Endothelial cell (in vitro differentiated cells): ENCODE measurements around the gene ZNF473. TPM values are rescaled to one million over a fixed set of nuclear protein-coding genes. Genes with fewer than 3 reads are reported as not detected.

Experiments used
- DNase-seq: peaks from one replicate; pipeline ENCODE4 v3.0.0; 2021; ENCODE audit warnings: low spot score
- H3K27ac Mint-ChIP-seq: one replicate; pipeline ENCODE4 v1.8.0; 2021; ENCODE audit warnings: mixed read lengths, inconsistent platforms; ENCODE audit not compliant: unreplicated experiment
- H3K27me3 Mint-ChIP-seq: one replicate; pipeline ENCODE4 v1.8.0; 2021; ENCODE audit warnings: mild to moderate bottlenecking, moderate library complexity, mixed read lengths, inconsistent platforms; ENCODE audit not compliant: unreplicated experiment
- H3K36me3 Mint-ChIP-seq: one replicate; pipeline ENCODE4 v1.8.0; 2021; ENCODE audit warnings: mild to moderate bottlenecking, low read depth, mixed read lengths, inconsistent platforms; ENCODE audit not compliant: unreplicated experiment
- H3K4me1 Mint-ChIP-seq: one replicate; pipeline ENCODE4 v1.8.0; 2021; ENCODE audit warnings: mild to moderate bottlenecking, mixed read lengths, inconsistent platforms; ENCODE audit not compliant: unreplicated experiment
- H3K4me3 Mint-ChIP-seq: one replicate; pipeline ENCODE4 v1.8.0; 2021; ENCODE audit warnings: mild to moderate bottlenecking, mixed read lengths, inconsistent platforms; ENCODE audit not compliant: unreplicated experiment
- H3K9me3 Mint-ChIP-seq: one replicate; pipeline ENCODE4 v1.8.0; 2021; ENCODE audit warnings: mixed read lengths, inconsistent platforms; ENCODE audit not compliant: unreplicated experiment
- CTCF ChIP-seq: fragments of 200-600 bp; sonication (generic); IDR thresholded peaks from one replicate; pipeline ENCODE4 v1.5.0; 2021; ENCODE audit warnings: antibody characterized with exemption; ENCODE audit not compliant: unreplicated experiment
- total RNA-seq: library from RNA; stranded (reverse); fragmentation: NEBNext Ultra II Directional; extraction: Animal tissue kit (Norgen Biotek cat#: 25700); gene quantifications from one replicate; pipeline ENCODE4 v1.2.1, GENCODE V29; 2021; ENCODE audit not compliant: unreplicated experiment

Gene ZNF473
- total RNA-seq, 1 donor from 2014 or later = 10.9 TPM

- no peaks in the 10 kb centered on the region for H3K4me1 Mint-ChIP-seq
- H3K27me3 Mint-ChIP-seq = peaks cover 6% of the 10 kb centered on the region
- DNase-seq = peak; percentile 93
- H3K4me3 Mint-ChIP-seq = peak overlapping the region; percentile 26
- H3K36me3 Mint-ChIP-seq = peaks cover 42% of the 10 kb centered on the region
- TF ChIP-seq CTCF = no peak
- peaks cover 4% of the 10 kb centered on the region for H3K9me3 Mint-ChIP-seq
- peak overlapping the region; percentile 49 for H3K27ac Mint-ChIP-seq
These were observed 38.6 kb upstream of the ZNF473 start for GRCh38 chr19:49987159-49987698.

DNA sequence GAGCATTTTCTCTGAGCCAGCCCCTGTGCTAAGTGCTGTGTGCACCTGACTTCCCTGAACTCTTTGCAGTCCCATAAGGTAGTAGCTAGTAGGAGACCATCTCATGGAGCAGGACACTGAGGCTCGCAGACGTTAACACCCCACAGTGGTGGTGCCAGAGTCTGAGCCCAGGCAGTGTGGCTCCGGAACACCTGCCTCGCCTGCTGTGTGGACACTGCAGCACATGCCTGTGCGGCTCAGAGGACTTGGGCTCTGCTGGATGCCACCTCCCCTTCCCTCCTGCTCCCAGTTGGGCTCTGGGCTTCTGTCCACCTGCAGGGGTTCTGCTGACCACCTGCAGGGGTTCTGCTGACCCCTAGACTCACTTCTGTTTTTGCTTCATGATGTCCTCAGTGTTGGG, 37.8 kb upstream of the ZNF473 start:
- Mint-ChIP-seq H3K9me3 (peaks cover 4% of the 10 kb centered on the region), H3K27me3 (peaks cover 6% of the 10 kb centered on the region), H3K36me3 (peaks cover 49% of the 10 kb centered on the region), H3K27ac (no peak overlapping the region), H3K4me3 (peak overlapping the region; percentile 17), H3K4me1 (no peaks in the 10 kb centered on the region)
- DNase-seq = no peak
- no peak for TF ChIP-seq CTCF

DNA sequence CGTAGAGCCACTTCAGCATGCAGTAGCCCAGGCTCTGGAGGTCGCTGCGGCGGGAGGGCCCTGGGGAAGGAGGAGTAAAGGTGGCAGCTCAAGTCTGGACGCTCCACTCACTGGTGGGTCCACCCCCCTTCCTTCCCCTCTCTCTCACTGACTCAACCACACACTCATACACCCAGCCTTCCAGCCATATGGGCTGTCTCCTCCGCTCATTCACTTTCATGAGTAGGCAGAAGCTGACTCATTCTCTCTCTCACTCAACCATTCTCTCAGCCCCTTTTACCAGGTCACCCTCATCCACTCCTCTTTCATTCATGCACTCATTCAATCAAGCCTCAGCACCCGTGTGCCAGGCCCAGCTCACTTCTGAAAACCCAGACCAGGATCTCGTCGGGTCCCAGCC, 37.4 kb upstream of the ZNF473 start:
- peaks cover 6% of the 10 kb centered on the region for H3K27me3 Mint-ChIP-seq
- no peak for TF ChIP-seq CTCF
- DNase-seq = no peak
- peaks cover 52% of the 10 kb centered on the region for H3K36me3 Mint-ChIP-seq
- no peak overlapping the region for H3K27ac Mint-ChIP-seq
- H3K9me3 Mint-ChIP-seq = peaks cover 4% of the 10 kb centered on the region
- peak overlapping the region; percentile 17 for H3K4me3 Mint-ChIP-seq
- H3K4me1 Mint-ChIP-seq = no peaks in the 10 kb centered on the region

DNA sequence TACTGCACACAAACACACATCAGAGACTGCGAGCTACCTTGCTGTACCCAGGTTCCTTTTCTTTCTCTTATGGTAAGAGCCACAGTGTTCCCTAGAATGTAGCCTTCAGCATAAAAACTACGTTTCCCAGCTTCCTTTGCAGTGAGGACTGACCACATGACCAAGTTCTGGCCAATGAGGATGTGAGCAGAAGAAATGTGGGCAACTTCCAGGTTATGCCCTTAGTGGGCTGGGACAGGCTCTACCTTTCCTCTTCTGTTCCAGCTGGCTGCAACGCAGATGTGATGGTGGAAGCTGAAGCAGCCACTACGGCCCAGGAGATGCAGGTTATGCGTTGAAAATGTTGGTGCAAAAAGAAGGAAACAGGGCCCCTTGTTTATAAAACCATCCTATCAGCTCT, 28.1 kb upstream of the ZNF473 start:
- DNase-seq = peak; percentile 19
- Mint-ChIP-seq H3K9me3 (no peaks in the 10 kb centered on the region), H3K36me3 (peaks cover 44% of the 10 kb centered on the region), H3K4me1 (no peaks in the 10 kb centered on the region), H3K27me3 (peaks cover 9% of the 10 kb centered on the region), H3K27ac (no peak overlapping the region), H3K4me3 (peak overlapping the region; percentile 79)
- no peak for TF ChIP-seq CTCF

GRCh38 chr19:49999371-50000010, 26.3 kb upstream of the ZNF473 start:
- TF ChIP-seq CTCF = no peak
- Mint-ChIP-seq H3K4me1 (no peaks in the 10 kb centered on the region), H3K4me3 (no peak overlapping the region), H3K9me3 (no peaks in the 10 kb centered on the region), H3K27ac (no peak overlapping the region), H3K36me3 (peaks cover 36% of the 10 kb centered on the region), H3K27me3 (peaks cover 4% of the 10 kb centered on the region)
- no peak for DNase-seq
